HepG2 (cell line): Measurements from ENCODE around the gene DNAJB11. TPM values are rescaled to one million over a fixed set of nuclear protein-coding genes. Genes with fewer than 3 reads are reported as not detected.
A peak's percentile ranks its signal among the peaks of the same experiment; 100 is the strongest.

ENCODE experiments used
- AFF4 ChIP-seq: sonication (generic); formaldehyde crosslinking; IDR thresholded peaks from 2 replicates; pipeline ENCODE4 v1.4.0; 2020; ENCODE audit warnings: missing genetic modification reagents
- ATAD3A ChIP-seq: sonication (generic); formaldehyde crosslinking; IDR thresholded peaks from 2 replicates; pipeline ENCODE4 v1.4.0; 2020; ENCODE audit warnings: missing genetic modification reagents
- BORCS8-MEF2B ChIP-seq: sonication (generic); formaldehyde crosslinking; IDR thresholded peaks from 2 replicates; pipeline ENCODE4 v1.8.0; 2022; ENCODE audit warnings: mild to moderate bottlenecking, missing genetic modification reagents
- CTCF ChIP-seq: sonication (generic); formaldehyde crosslinking; IDR thresholded peaks from 2 replicates; pipeline ENCODE4 v1.5.0; 2020; ENCODE audit warnings: mild to moderate bottlenecking, missing genetic modification reagents, moderate library complexity
- FOXJ3 ChIP-seq: sonication (generic); formaldehyde crosslinking; IDR thresholded peaks from 2 replicates; pipeline ENCODE4 v1.4.0; 2020; ENCODE audit warnings: missing genetic modification reagents, mild to moderate bottlenecking, borderline replicate concordance
- HMGA1 ChIP-seq: sonication (generic); formaldehyde crosslinking; conservative IDR thresholded peaks from 2 replicates; pipeline ENCODE4 v1.4.0; 2020; ENCODE audit warnings: missing genetic modification reagents
- MZF1 ChIP-seq: sonication (generic); formaldehyde crosslinking; IDR thresholded peaks from 2 replicates; pipeline ENCODE4 v1.8.1; 2023; ENCODE audit warnings: mild to moderate bottlenecking, missing genetic modification reagents, borderline replicate concordance
- RBM22 ChIP-seq: fragments of 200-400 bp; formaldehyde crosslinking; optimal IDR thresholded peaks from 2 replicates; pipeline ENCODE3; 2017; ENCODE audit warnings: mild to moderate bottlenecking, low read length, moderate library complexity
- SALL1 ChIP-seq: sonication (generic); formaldehyde crosslinking; IDR thresholded peaks from 2 replicates; pipeline ENCODE4 v1.8.0; 2022; ENCODE audit warnings: mild to moderate bottlenecking, missing genetic modification reagents
- WIZ ChIP-seq: sonication (generic); formaldehyde crosslinking; IDR thresholded peaks from 2 replicates; pipeline ENCODE4 v1.5.1; 2020; ENCODE audit warnings: mild to moderate bottlenecking, missing genetic modification reagents
- ZEB1 ChIP-seq: IDR thresholded peaks from 2 replicates; pipeline ENCODE4 v1.6.1; 2012; ENCODE audit warnings: mild to moderate bottlenecking, low read depth, inconsistent platforms; ENCODE audit not compliant: insufficient replicate concordance
- ZNF503 ChIP-seq: sonication (generic); formaldehyde crosslinking; IDR thresholded peaks from 2 replicates; pipeline ENCODE4 v1.4.0; 2020; ENCODE audit warnings: missing genetic modification reagents
- ZNF839 ChIP-seq: sonication (generic); formaldehyde crosslinking; IDR thresholded peaks from 2 replicates; pipeline ENCODE4 v1.4.0; 2020; ENCODE audit warnings: missing genetic modification reagents, mild to moderate bottlenecking, borderline replicate concordance
- polyA plus RNA-seq, 8 experiments: library from polyadenylated mRNA; depleted of rRNA in 3 of 8; stranded (reverse) in 7 of 8; unstranded in 1 of 8; fragments of >200 nt; fragmentation: Illumina TruSeq in 4 of 8; extraction: Trizol in 4 of 8; gene quantifications; 2 replicates each; pipeline versions ENCODE4 v1.2.1 to v1.2.3, GENCODE V29; 2011 to 2016; ENCODE audit warnings: low read depth in 4 of 8, missing spikeins in 1 of 8, mixed read lengths in 1 of 8; ENCODE audit not compliant: insufficient read depth in 1 of 8
- total RNA-seq, 5 experiments: library from RNA; depleted of rRNA; stranded (reverse); fragments of >200 nt; fragmentation: Illumina TruSeq; extraction: Trizol; gene quantifications; 2 replicates each; pipeline ENCODE4 v1.2.3, GENCODE V29; 2016; ENCODE audit warnings: low read depth in 1 of 5
- TF ChIP-seq, protein P1 (sequence below): sonication (generic); formaldehyde crosslinking; IDR thresholded peaks from 2 replicates; pipeline ENCODE4 v1.4.0; 2020; ENCODE audit warnings: missing genetic modification reagents, mild to moderate bottlenecking, borderline replicate concordance

Gene DNAJB11
- total and polyA plus RNA-seq, 2 of the 13 experiments (the other 11 are each of a cell fraction or from before 2014, with no cell fraction given): 41.0 to 132 TPM

- TF ChIP-seq, protein P1, sequence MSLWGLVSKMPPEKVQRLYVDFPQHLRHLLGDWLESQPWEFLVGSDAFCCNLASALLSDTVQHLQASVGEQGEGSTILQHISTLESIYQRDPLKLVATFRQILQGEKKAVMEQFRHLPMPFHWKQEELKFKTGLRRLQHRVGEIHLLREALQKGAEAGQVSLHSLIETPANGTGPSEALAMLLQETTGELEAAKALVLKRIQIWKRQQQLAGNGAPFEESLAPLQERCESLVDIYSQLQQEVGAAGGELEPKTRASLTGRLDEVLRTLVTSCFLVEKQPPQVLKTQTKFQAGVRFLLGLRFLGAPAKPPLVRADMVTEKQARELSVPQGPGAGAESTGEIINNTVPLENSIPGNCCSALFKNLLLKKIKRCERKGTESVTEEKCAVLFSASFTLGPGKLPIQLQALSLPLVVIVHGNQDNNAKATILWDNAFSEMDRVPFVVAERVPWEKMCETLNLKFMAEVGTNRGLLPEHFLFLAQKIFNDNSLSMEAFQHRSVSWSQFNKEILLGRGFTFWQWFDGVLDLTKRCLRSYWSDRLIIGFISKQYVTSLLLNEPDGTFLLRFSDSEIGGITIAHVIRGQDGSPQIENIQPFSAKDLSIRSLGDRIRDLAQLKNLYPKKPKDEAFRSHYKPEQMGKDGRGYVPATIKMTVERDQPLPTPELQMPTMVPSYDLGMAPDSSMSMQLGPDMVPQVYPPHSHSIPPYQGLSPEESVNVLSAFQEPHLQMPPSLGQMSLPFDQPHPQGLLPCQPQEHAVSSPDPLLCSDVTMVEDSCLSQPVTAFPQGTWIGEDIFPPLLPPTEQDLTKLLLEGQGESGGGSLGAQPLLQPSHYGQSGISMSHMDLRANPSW (CRISPR knock-in tag): no peak
- TF ChIP-seq WIZ (no peak), AFF4 (peak; percentile 96), ZEB1 (no peak), ZNF503 (CRISPR knock-in tag) (no peak), ZNF839 (no peak), CTCF (CRISPR knock-in tag) (peak; percentile 35; the same call in 1 of the 2 replicates), MZF1 (CRISPR knock-in tag) (no peak), ATAD3A (no peak), HMGA1 (CRISPR knock-in tag) (no peak), FOXJ3 (CRISPR knock-in tag) (peak; percentile 17; the same call in 1 of the 2 replicates), RBM22 (peak; percentile 100), BORCS8-MEF2B (0 out of 2 replicates have a peak, but pooled peaks have one; percentile 11), SALL1 (CRISPR knock-in tag) (peak; percentile 61)
Observed at GRCh38 chr3:186621894-186622650, 51.6 kb downstream of the DNAJB11 start (continued).
